ENCODE measurements around the gene PRKCG.

DNA sequence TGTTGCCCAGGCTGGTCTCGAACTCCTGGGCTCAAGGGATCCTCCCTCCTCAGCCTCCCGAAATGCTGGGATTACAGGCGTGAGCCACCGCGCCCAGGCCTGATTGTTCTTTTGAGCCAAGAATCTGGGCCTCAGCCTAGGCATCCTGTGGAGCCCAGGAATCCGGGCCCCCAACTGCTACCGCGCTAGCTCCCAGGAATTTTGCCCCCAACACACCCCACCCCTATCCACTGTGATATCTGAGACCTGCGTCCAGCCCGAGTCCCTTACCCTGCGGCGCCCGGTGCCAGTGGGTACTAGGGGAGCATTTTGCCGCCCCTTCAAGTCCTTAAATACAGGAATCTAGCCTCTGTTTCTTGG is 15.2 kb upstream of the PRKCG start:
- TF ChIP-seq, protein P1, sequence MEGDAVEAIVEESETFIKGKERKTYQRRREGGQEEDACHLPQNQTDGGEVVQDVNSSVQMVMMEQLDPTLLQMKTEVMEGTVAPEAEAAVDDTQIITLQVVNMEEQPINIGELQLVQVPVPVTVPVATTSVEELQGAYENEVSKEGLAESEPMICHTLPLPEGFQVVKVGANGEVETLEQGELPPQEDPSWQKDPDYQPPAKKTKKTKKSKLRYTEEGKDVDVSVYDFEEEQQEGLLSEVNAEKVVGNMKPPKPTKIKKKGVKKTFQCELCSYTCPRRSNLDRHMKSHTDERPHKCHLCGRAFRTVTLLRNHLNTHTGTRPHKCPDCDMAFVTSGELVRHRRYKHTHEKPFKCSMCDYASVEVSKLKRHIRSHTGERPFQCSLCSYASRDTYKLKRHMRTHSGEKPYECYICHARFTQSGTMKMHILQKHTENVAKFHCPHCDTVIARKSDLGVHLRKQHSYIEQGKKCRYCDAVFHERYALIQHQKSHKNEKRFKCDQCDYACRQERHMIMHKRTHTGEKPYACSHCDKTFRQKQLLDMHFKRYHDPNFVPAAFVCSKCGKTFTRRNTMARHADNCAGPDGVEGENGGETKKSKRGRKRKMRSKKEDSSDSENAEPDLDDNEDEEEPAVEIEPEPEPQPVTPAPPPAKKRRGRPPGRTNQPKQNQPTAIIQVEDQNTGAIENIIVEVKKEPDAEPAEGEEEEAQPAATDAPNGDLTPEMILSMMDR (conservative IDR thresholded peaks at IDR 0.05; ENCODE audit: low read depth, low read length) = no peak
- no peak for TF ChIP-seq EZH2 (IDR thresholded peaks at IDR 0.05; ENCODE audit: borderline replicate concordance, low read depth, low read length, poor library complexity, severe bottlenecking)
